ENCODE data around the gene BET1L. TPM values are rescaled to one million over a fixed set of nuclear protein-coding genes. Genes with fewer than 3 reads are reported as not detected.

Gene BET1L
- total RNA-seq, 2 donors from 2014 or later: 52.1 to 54.8 TPM

DNA sequence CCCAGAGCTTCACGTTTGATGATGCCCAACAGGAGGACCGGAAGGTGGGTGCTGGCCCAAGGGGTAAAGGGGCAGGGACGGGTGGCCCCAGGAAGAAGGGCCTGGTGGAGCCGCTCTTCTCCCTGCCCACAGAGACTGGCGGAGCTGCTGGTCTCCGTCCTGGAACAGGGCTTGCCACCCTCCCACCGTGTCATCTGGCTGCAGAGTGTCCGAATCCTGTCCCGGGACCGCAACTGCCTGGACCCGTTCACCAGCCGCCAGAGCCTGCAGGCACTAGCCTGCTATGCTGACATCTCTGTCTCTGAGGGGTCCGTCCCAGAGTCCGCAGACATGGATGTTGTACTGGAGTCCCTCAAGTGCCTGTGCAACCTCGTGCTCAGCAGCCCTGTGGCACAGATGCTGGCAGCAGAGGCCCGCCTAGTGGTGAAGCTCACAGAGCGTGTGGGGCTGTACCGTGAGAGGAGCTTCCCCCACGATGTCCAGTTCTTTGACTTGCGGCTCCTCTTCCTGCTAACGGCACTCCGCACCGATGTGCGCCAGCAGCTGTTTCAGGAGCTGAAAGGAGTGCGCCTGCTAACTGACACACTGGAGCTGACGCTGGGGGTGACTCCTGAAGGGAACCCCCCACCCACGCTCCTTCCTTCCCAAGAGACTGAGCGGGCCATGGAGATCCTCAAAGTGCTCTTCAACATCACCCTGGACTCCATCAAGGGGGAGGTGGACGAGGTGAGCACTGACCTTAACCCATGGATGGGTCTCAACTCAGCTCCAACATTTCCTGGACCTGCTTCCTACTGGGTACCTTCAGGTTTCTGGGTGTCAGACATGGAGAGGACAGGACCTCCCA, 2.3 kb upstream of the BET1L start:
- H3K4me3 ChIP-seq: peak overlapping the region; percentile 64 to 98
- WGBS: 53% methylated on average over 21 of the region's 29 CpGs
- no peaks in the 10 kb centered on the region for H3K9me3 ChIP-seq
- TF ChIP-seq POLR2AphosphoS5 (IDR thresholded peaks at IDR 0.05): no peak
- TF ChIP-seq, protein P1, sequence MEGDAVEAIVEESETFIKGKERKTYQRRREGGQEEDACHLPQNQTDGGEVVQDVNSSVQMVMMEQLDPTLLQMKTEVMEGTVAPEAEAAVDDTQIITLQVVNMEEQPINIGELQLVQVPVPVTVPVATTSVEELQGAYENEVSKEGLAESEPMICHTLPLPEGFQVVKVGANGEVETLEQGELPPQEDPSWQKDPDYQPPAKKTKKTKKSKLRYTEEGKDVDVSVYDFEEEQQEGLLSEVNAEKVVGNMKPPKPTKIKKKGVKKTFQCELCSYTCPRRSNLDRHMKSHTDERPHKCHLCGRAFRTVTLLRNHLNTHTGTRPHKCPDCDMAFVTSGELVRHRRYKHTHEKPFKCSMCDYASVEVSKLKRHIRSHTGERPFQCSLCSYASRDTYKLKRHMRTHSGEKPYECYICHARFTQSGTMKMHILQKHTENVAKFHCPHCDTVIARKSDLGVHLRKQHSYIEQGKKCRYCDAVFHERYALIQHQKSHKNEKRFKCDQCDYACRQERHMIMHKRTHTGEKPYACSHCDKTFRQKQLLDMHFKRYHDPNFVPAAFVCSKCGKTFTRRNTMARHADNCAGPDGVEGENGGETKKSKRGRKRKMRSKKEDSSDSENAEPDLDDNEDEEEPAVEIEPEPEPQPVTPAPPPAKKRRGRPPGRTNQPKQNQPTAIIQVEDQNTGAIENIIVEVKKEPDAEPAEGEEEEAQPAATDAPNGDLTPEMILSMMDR (IDR thresholded peaks at IDR 0.05): no peak
- TF ChIP-seq POLR2A (IDR thresholded peaks at IDR 0.05): no peak
- no peak for DNase-seq (ENCODE audit: low spot score)
- no peaks in the 10 kb centered on the region for H3K27me3 ChIP-seq (replicated peaks; ENCODE audit: insufficient read depth)
- intact Hi-C loops (cut with DNase I): loop anchor here (5.0 kb wide), 1 partner anchor 238 kb away; no protein-coding TSS in a partner anchor
- peaks cover 20 to 24% of the 10 kb centered on the region in 2 donors for H3K36me3 ChIP-seq
- peak overlapping the region; percentile 98 to 99 for H3K27ac ChIP-seq
- peaks cover 18% of the 10 kb centered on the region for H3K4me1 ChIP-seq (replicated peaks)

DNA sequence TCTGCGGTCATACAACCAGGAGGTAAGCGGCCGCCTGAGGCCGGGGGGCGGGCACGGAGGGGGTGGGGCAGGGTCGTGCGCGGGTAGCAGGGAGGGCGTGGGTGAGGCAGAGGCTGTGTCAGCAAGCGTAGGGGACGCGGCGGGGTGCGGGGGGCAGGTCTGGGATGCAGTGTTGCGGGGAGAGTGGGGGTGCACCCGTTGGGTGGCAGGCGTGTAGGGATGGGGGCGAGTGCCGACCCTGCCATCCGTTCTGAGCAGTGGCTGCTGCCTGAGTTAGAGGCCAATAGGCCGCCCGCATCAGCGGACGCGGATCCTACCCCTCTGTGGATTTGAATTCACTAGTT, 1.7 kb upstream of the BET1L start:
- H3K36me3 ChIP-seq: peaks cover 20 to 23% of the 10 kb centered on the region in 2 donors
- intact Hi-C loops (cut with DNase I): loop anchor here (5.0 kb wide), 1 partner anchor 238 kb away; no protein-coding TSS in a partner anchor
- no peak for DNase-seq (ENCODE audit: low spot score)

DNA sequence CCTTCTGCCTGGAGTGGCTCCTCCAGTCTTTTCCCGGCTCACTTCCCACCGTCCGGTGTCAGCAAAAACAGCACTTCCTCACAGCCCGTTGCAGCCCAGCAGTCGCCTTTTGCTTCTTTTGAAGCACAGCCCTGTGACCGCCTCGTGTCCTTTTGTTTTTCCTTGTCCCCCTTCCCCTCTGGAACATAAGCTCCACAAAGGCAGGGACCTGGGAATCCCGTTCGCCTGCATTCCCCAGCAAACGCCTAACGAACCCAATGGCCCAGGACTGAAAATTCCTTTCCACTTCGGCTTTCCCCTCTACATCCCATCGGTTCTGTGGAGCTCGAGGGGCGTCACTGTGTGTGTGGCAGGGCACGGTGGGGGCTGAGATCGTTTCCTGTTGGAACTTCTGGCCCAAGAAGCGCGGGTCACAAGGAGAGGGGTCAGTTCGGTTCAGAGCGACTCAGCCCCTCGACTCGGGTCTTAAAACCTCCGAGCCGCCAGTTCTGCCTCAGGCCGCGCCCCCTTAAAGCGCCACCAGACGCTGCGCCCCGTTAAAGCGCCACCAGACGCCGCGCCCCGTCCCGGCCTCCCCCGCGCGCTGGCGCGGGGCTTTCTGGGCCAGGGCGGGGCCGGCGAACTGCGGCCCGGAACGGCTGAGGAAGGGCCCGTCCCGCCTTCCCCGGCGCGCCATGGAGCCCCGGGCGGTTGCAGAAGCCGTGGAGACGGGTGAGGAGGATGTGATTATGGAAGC, 1.1 kb upstream of the BET1L start:
- Histone ChIP-seq H3K4me1 (replicated peaks) (peaks cover 18% of the 10 kb centered on the region), H3K36me3 (peaks cover 19 to 23% of the 10 kb centered on the region in 2 donors), H3K27me3 (replicated peaks; ENCODE audit: insufficient read depth) (no peaks in the 10 kb centered on the region), H3K27ac (peak overlapping the region; percentile 98 to 99), H3K9me3 (no peaks in the 10 kb centered on the region), H3K4me3 (peak overlapping the region; percentile 64 to 98)
- intact Hi-C loops (cut with DNase I): loop anchor here (5.0 kb wide), 1 partner anchor 239 kb away; no protein-coding TSS in a partner anchor
- under 1% methylated on average over 46 of the region's 57 CpGs for WGBS
- TF ChIP-seq, protein P1 (IDR thresholded peaks at IDR 0.05): peak in 2 of 4 experiments; percentile 29 to 31
- TF ChIP-seq POLR2A (IDR thresholded peaks at IDR 0.05) (peak; percentile 90), POLR2AphosphoS5 (IDR thresholded peaks at IDR 0.05) (peak; percentile 74)
- peak; percentile 70 for DNase-seq (ENCODE audit: low spot score)

More for the DNA sequence above, 1.7 kb upstream of the BET1L start:
- peak overlapping the region; percentile 98 to 99 for H3K27ac ChIP-seq
- H3K4me1 ChIP-seq (replicated peaks): peaks cover 18% of the 10 kb centered on the region
- H3K4me3 ChIP-seq: peak overlapping the region; percentile 64 to 98
- H3K9me3 ChIP-seq: no peaks in the 10 kb centered on the region
- no peaks in the 10 kb centered on the region for H3K27me3 ChIP-seq (replicated peaks; ENCODE audit: insufficient read depth)
- WGBS: 2% methylated on average over 25 of the region's 26 CpGs
- no peak for TF ChIP-seq POLR2AphosphoS5 (IDR thresholded peaks at IDR 0.05)
- TF ChIP-seq POLR2A (IDR thresholded peaks at IDR 0.05): no peak
- TF ChIP-seq, protein P1 (IDR thresholded peaks at IDR 0.05): no peak

DNA sequence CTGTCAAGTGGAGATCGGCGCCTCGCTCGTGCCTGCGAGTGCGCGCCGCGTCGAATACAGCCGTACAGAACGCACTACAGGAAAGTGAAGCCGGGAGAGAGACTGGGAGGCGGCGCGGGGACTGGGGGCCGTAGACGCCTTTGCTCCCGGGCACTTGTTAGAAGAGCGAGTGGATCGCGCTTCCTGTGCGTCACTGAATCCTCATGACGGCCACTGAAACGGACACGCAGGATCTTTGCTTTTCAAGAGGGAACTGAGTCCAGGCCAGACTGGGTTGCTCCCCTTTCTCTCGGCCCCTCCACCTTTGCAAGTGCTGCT, 623 bp upstream of the BET1L start:
- intact Hi-C loops (cut with DNase I): loop anchor here (2.0 to 5.0 kb wide), 2 partner anchors 29 to 239 kb away; partner anchors contain the start of genes PSMD13 and SIRT3
- no peak for DNase-seq (ENCODE audit: low spot score)
- Histone ChIP-seq H3K9me3 (no peaks in the 10 kb centered on the region), H3K27me3 (replicated peaks; ENCODE audit: insufficient read depth) (no peaks in the 10 kb centered on the region), H3K4me1 (replicated peaks) (peaks cover 18% of the 10 kb centered on the region), H3K27ac (peak overlapping the region; percentile 98 to 99), H3K36me3 (peaks cover 14 to 23% of the 10 kb centered on the region in 2 donors), H3K4me3 (peak overlapping the region; percentile 64 to 98)
- 0% methylated on average over 27 of the region's 27 CpGs for WGBS
- TF ChIP-seq, protein P1 (IDR thresholded peaks at IDR 0.05): no peak
- TF ChIP-seq POLR2AphosphoS5 (IDR thresholded peaks at IDR 0.05): no peak
- TF ChIP-seq POLR2A (IDR thresholded peaks at IDR 0.05): no peak

All from prostate gland (tissue), 2 donors.